Neural cell (in vitro differentiated cells): ENCODE results near the gene RASA1. TPM values are rescaled to one million over a fixed set of nuclear protein-coding genes. Genes with fewer than 3 reads are reported as not detected.

Source experiments
- H2AFZ ChIP-seq: fragments of 200-600, 300-800 bp; sonication (generic), shearing (Covaris generic); 2 replicates; pipeline ENCODE4 v1.6.0; 2014; ENCODE audit warnings: low read depth, mild to moderate bottlenecking, antibody characterized with exemption, low read length, moderate library complexity
- H3F3A ChIP-seq: fragments of 200-600 bp; shearing (Covaris generic); 2 replicates; pipeline ENCODE4 v1.6.1; 2016; ENCODE audit warnings: mild to moderate bottlenecking, moderate library complexity, mixed read lengths, antibody characterized with exemption, low read length; ENCODE audit not compliant: insufficient read depth, poor library complexity, severe bottlenecking
- H3K27ac ChIP-seq: fragments of 200-600, 300-800 bp; sonication (generic), shearing (Covaris generic); 2 replicates; pipeline ENCODE4 v1.5.1; 2014; ENCODE audit warnings: mild to moderate bottlenecking, low read length, moderate library complexity
- H3K27me3 ChIP-seq: fragments of 300-800, 200-600 bp; sonication (generic), shearing (Covaris generic); 2 replicates; pipeline ENCODE4 v1.6.0; 2014; ENCODE audit warnings: mild to moderate bottlenecking, low read depth, low read length, moderate library complexity; ENCODE audit not compliant: insufficient read depth
- H3K36me3 ChIP-seq: fragments of 300-800, 200-600 bp; sonication (generic), shearing (Covaris generic); 2 replicates; pipeline ENCODE4 v1.5.1; 2014; ENCODE audit warnings: mild to moderate bottlenecking, antibody characterized with exemption, low read length, moderate library complexity; ENCODE audit not compliant: insufficient read depth
- H3K4me2 ChIP-seq: fragments of 300-800, 200-600 bp; sonication (generic), shearing (Covaris generic); 2 replicates; pipeline ENCODE4 v1.6.0; 2014; ENCODE audit warnings: mild to moderate bottlenecking, low read length
- H3K4me3 ChIP-seq: fragments of 300-800, 200-600 bp; sonication (generic), shearing (Covaris generic); 2 replicates; pipeline ENCODE4 v1.5.1; 2014; ENCODE audit warnings: mild to moderate bottlenecking, low read length, moderate library complexity
- H3K79me2 ChIP-seq: fragments of 200-600 bp; shearing (Covaris generic); replicated peaks from 2 replicates; pipeline ENCODE4 v1.6.0; 2014; ENCODE audit warnings: mild to moderate bottlenecking, low read length, moderate library complexity; ENCODE audit not compliant: insufficient read depth
- H3K9ac ChIP-seq: fragments of 300-800, 200-600 bp; sonication (generic), shearing (Covaris generic); 2 replicates; pipeline ENCODE4 v1.6.1; 2016; ENCODE audit warnings: mild to moderate bottlenecking, low read length, mixed read lengths
- H3K9me2 ChIP-seq: fragments of 200-600 bp; shearing (Covaris generic); 2 replicates; pipeline ENCODE4 v1.6.1; 2016; ENCODE audit warnings: mild to moderate bottlenecking, low read length, mixed read lengths; ENCODE audit not compliant: insufficient read depth
- H3K9me3 ChIP-seq: fragments of 200-600, 300-800 bp; sonication (generic), shearing (Covaris generic); 2 replicates; pipeline ENCODE4 v1.6.1; 2016; ENCODE audit warnings: mild to moderate bottlenecking, mixed run types, low read length, moderate library complexity, mixed read lengths
- H4K20me1 ChIP-seq: fragments of 200-600 bp; shearing (Covaris generic); 2 replicates; pipeline ENCODE4 v1.6.1; 2016; ENCODE audit warnings: mild to moderate bottlenecking, mixed run types; ENCODE audit not compliant: insufficient read depth
- CTCF ChIP-seq: fragments of 450-650 bp; IDR thresholded peaks from 2 replicates; pipeline ENCODE4 v1.5.1; 2014; ENCODE audit warnings: antibody characterized with exemption, mild to moderate bottlenecking, moderate library complexity; ENCODE audit not compliant: poor library complexity, severe bottlenecking
- EP300 ChIP-seq: fragments of 450-650 bp; conservative IDR thresholded peaks from 2 replicates; pipeline ENCODE4 v1.6.1; 2014; ENCODE audit warnings: antibody characterized with exemption, mild to moderate bottlenecking, moderate library complexity; ENCODE audit not compliant: poor library complexity, severe bottlenecking
- EZH2 ChIP-seq: fragments of 200-600, 300-800 bp; shearing (Covaris generic), sonication (generic); IDR thresholded peaks from 2 replicates; pipeline ENCODE4 v1.6.1; 2014; ENCODE audit warnings: antibody characterized with exemption, low read length, borderline replicate concordance, mild to moderate bottlenecking; ENCODE audit not compliant: insufficient read depth, poor library complexity, severe bottlenecking
- MXI1 ChIP-seq: fragments of 450-650 bp; conservative IDR thresholded peaks from 2 replicates; pipeline ENCODE4 v1.6.1; 2014; ENCODE audit warnings: antibody characterized with exemption, mild to moderate bottlenecking; ENCODE audit not compliant: poor library complexity, severe bottlenecking
- POLR2AphosphoS5 ChIP-seq: IDR thresholded peaks from 2 replicates; pipeline ENCODE4 v1.6.1; 2012
- RAD21 ChIP-seq: fragments of 450-650 bp; conservative IDR thresholded peaks from 2 replicates; pipeline ENCODE4 v1.6.1; 2014; ENCODE audit warnings: antibody characterized with exemption, mild to moderate bottlenecking, moderate library complexity
- REST ChIP-seq: IDR thresholded peaks from 2 replicates; pipeline ENCODE4 v1.6.1; 2012; ENCODE audit warnings: borderline replicate concordance
- SMC3 ChIP-seq: fragments of 450-650 bp; conservative IDR thresholded peaks from 2 replicates; pipeline ENCODE4 v1.6.1; 2014; ENCODE audit warnings: antibody characterized with exemption, mild to moderate bottlenecking, moderate library complexity; ENCODE audit not compliant: poor library complexity
- TAF1 ChIP-seq: IDR thresholded peaks from 2 replicates; pipeline ENCODE4 v1.6.1; 2012; ENCODE audit warnings: low read depth
- polyA plus RNA-seq: library from polyadenylated mRNA; depleted of rRNA; stranded (reverse); fragments of >200 nt; gene quantifications from 2 replicates; pipeline ENCODE4 v1.2.3, GENCODE V29; 2014

RASA1 gene
- polyA plus RNA-seq, 1 donor from 2014 or later = 72.8 TPM

DNA sequence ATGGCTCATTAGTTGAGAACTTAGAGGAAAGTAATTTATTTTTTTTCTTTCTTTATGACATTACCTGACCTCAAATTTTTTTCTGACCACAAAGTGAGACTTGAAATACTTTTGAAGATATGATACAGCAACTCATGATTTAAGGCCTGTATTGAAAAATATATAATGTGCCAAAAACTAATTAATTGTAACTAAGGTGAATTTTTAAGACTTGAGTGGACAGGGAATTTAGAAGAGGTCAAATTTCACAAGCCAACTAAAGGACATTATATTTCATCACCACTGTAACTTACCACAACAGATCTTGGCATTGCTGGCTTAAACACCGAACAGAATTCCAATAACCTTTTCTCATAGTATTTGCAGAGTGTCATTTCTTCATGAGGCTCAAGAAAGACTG is 143.2 kb downstream of the RASA1 start:
- Histone ChIP-seq H3K27ac (no peak overlapping the region), H3K9me3 (no peaks in the 10 kb centered on the region), H3K27me3 (no peaks in the 10 kb centered on the region), H3K36me3 (peaks cover 6% of the 10 kb centered on the region), H3K9ac (no peak overlapping the region), H3K79me2 (peaks cover 52% of the 10 kb centered on the region), H3F3A (no peaks in the 10 kb centered on the region), H3K4me2 (peak overlapping the region; percentile 93), H2AFZ (no peak overlapping the region), H3K9me2 (no peaks in the 10 kb centered on the region), H4K20me1 (no peaks in the 10 kb centered on the region), H3K4me3 (peak overlapping the region; percentile 84)
- TF ChIP-seq POLR2AphosphoS5 (no peak), RAD21 (no peak), REST (no peak), MXI1 (no peak)

DNA sequence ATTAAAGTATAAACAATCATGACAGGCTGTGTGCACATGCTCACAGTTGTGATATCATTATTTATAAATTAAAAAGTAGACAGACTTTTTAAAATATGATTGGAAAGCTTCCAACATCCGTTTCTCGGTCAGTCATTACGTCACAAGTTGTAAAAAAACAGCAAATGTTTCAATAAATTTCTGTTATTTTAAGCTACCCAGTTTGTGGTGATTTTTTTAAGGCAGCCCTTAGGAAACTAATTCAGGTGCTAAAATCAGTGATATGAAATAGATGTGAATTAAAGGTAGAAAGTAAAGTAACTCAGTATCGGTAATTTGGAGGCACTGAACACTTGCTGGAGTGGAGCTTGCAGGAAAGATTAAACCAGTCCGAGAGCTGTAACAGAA is 143.9 kb downstream of the RASA1 start:
- H4K20me1 ChIP-seq = no peaks in the 10 kb centered on the region
- peak overlapping the region; percentile 98 for H3K27ac ChIP-seq
- H2AFZ ChIP-seq = no peak overlapping the region
- H3F3A ChIP-seq = no peaks in the 10 kb centered on the region
- no peaks in the 10 kb centered on the region for H3K9me3 ChIP-seq
- peak overlapping the region; percentile 93 for H3K4me2 ChIP-seq
- peaks cover 48% of the 10 kb centered on the region for H3K79me2 ChIP-seq
- TF ChIP-seq MXI1 (no peak), TAF1 (no peak), POLR2AphosphoS5 (no peak), REST (no peak), SMC3 (no peak), CTCF (no peak), RAD21 (no peak), EP300 (no peak), EZH2 (no peak)
- peak overlapping the region; percentile 96 for H3K9ac ChIP-seq
- peaks cover 6% of the 10 kb centered on the region for H3K36me3 ChIP-seq
- H3K4me3 ChIP-seq = peak overlapping the region; percentile 84
- no peaks in the 10 kb centered on the region for H3K27me3 ChIP-seq
- H3K9me2 ChIP-seq = no peaks in the 10 kb centered on the region
